HG03159 (cell line): Measurements from ENCODE around the gene CCDC57.

Experiments
- ATAC-seq: cut with Tn5 transposase; IDR thresholded peaks from one replicate; pipeline ENCODE4 v1.9.1; 2021; ENCODE audit warnings: mild to moderate bottlenecking, moderate library complexity; ENCODE audit not compliant: unreplicated experiment

CCDC57 gene

DNA sequence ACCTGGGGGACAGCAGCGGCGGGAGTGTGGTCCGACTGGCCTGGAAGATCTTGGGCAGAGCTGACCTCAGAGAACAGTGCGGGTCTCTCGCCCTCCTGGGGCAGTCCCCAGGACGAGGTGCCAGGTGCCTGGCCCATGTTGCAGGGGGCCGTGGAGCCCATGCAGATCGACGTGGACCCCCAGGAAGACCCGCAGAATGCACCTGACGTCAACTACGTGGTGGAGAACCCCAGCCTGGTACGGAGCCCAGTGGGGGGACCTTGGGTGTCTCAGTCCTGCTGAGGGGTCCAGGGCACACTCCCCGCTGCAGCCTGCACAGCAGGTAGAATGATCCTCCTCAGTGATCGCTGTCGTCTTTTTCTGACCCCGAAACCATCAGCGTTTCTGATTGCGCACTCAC lies 159.5 kb downstream of the CCDC57 start:
- no peak for ATAC-seq

DNA sequence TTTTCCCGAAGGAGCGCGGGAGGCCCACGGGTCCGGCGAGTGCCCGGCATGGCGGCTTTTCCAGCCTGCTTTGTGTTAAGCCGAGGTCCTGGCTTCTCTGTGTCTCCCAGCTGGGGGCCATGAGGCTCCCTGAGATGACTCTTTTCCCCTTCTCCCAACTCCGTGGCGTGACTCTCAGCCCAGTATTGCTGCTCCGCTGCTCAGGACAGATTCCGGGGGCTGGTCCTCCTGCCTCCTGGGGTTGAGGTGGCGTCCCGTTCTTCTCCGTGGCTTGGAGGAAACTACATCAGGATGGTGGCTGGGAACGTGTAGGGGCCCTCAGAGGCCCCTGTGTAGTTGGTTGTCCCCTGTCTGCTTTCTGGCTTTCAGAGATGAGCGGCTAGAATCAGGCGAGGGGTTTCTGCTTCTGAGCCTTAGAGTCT lies 160.0 kb downstream of the CCDC57 start:
- no peak for ATAC-seq

DNA sequence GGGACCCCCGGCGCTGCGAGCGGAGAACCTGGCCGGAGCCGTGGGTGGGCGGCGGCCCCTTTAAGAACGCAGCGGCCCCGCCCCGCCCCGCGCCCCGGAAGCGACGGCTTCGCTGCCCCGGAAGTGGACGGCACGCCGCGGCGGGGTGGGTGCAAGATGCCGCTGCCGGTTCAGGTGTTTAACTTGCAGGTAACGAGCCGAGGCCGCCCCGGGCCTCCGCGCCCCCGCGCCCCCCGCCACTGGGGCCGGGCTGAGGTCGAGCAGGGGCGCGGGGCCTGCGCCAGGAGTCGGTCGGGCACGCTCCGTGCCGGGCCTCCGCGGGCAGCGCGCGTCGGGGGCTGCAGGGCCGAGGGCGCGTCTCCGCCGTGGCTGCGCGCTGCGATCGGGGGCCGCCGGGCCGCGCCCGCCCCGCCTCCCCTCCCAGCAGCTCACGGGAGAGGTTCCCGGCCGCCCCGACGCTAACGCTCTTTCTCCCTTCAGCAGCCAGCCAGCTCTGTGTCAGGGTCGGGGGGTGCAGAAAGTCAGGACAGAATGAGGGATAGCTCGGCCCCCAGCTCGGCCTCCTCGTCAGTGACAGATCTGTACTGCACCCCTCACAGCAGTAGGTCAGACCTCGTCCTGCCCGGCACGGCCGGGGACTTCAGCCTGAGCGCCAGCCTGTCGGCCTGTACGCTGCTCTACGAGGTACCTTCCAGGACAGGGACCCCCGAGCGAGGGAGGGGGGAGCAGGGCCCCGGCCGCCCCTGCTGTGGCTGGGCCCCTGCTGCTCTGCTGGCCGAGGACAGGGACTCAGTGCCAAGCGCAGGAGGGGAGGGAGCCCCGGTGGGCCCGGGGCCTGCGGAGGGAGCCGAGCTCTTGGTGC lies 160.6 kb downstream of the CCDC57 start, which contains the start of the genes GPS1 and RFNG:
Gene GPS1 (plus strand): TSS at position 123 of the 862 bp plus-strand sequence. CDS start 34 bp downstream, at position 157.
Gene RFNG (minus strand): TSS at position 36 of the 862 bp plus-strand sequence. CDS start 45 bp downstream, outside the sequence.
- peak; percentile 60 for ATAC-seq
